ENCODE measurements around the gene AQP1. TPM values are rescaled to one million over a fixed set of nuclear protein-coding genes. Genes with fewer than 3 reads are reported as not detected.

AQP1 gene
- polyA plus RNA-seq (2012; ENCODE audit: missing spikeins) = not detected

DNA sequence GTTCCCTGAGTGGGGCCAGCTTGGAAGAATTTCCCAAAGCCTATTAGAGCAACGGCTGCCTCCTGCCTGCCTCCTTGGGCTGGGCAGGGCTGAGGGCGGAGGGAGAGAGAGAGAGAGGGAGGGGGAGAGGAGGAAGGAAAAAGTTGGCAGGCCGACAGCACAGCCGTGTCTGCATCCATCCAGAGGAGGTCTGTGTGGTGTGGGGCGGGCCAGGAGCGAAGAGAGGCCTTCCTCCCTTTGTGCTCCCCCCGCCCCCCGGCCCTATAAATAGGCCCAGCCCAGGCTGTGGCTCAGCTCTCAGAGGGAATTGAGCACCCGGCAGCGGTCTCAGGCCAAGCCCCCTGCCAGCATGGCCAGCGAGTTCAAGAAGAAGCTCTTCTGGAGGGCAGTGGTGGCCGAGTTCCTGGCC is at the start of gene AQP1:
Gene AQP1 (plus strand): TSS at position 293 of the 409 bp plus-strand sequence. CDS start 57 bp downstream, at position 350.
- DNase-seq (ENCODE audit: insufficient read length) (no peak), FAIRE-seq (no peak)
- TF ChIP-seq TAF1 (IDR thresholded peaks at IDR 0.05; ENCODE audit: borderline replicate concordance, low read depth, low read length) (no peak), POLR2A (IDR thresholded peaks at IDR 0.05; ENCODE audit: low read depth, low read length) (no peak), POLR2AphosphoS5 (IDR thresholded peaks at IDR 0.05; ENCODE audit: low read depth, low read length) (no peak)

DNA sequence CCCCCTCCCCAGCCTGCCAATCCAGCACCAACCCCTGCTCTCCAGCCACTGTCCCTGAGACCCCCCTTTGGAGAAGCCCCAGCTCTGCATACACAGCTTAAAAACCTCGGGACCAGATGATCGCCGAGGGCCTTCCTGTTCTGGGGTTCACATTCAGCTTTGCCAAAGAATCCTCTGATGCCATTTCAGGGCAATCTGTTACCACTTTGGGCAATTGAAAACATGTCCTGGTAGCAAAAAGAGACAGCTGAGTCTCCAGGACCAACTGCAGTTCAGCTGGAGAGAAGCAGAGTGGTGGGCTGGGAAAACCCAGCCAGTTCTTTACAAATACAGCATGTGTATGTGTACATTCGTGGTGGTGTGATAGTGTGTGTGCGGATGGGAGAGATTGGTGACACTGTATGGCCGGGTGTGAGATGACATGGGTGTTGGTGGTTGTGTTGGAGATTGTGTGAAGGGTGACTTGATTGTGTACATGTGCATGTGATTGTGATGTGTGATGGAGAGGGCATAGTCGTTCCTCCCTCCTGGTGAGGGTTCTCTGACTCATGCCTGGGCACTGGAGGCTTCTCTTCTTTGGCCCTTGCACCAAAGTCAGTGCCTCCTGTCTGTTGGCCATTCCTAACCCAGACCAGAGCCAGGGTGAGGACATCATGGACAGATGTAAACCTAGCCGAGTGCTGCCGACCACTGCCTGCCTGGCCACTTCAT is 48.5 kb upstream of the AQP1 start:
- TF ChIP-seq TAF1 (IDR thresholded peaks at IDR 0.05; ENCODE audit: borderline replicate concordance, low read depth, low read length) (no peak), POLR2AphosphoS5 (IDR thresholded peaks at IDR 0.05; ENCODE audit: low read depth, low read length) (no peak), POLR2A (IDR thresholded peaks at IDR 0.05; ENCODE audit: low read depth, low read length) (no peak)
- DNase-seq (ENCODE audit: insufficient read length) = no peak
- no peak for FAIRE-seq

- FAIRE-seq (no peak), DNase-seq (ENCODE audit: insufficient read length) (no peak)
- TF ChIP-seq POLR2AphosphoS5 (IDR thresholded peaks at IDR 0.05; ENCODE audit: low read depth, low read length) = no peak
- no peak for TF ChIP-seq POLR2A (IDR thresholded peaks at IDR 0.05; ENCODE audit: low read depth, low read length)
- no peak for TF ChIP-seq TAF1 (IDR thresholded peaks at IDR 0.05; ENCODE audit: borderline replicate concordance, low read depth, low read length)
Observed at GRCh38 chr7:30863706-30864035, 48.0 kb upstream of the AQP1 start.

GRCh38 chr7:30864101-30864500 is 47.6 kb upstream of the AQP1 start:
- TF ChIP-seq POLR2AphosphoS5 (IDR thresholded peaks at IDR 0.05; ENCODE audit: low read depth, low read length) (no peak), POLR2A (IDR thresholded peaks at IDR 0.05; ENCODE audit: low read depth, low read length) (no peak), TAF1 (IDR thresholded peaks at IDR 0.05; ENCODE audit: borderline replicate concordance, low read depth, low read length) (no peak)
- FAIRE-seq (no peak), DNase-seq (ENCODE audit: insufficient read length) (no peak)

DNA sequence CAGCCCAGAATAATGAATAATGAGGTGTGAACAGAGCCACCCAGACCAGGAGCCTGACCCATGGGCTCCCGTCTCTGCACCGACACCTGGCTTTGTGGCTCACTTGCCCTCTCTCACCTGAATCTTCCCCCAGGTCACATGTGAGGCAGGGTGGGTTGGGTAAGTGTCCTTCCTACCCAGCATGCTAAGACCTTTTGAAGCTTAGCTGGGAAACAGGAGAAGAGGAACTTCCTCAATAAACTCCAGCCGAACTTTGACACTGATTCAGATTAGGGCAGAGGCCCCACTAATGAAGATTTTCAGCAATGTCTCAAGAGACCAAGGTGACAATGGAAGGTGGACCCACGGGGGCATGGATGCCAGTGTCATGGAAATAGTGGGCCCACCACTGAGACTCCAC is 46.6 kb upstream of the AQP1 start:
- TF ChIP-seq POLR2A (IDR thresholded peaks at IDR 0.05; ENCODE audit: low read depth, low read length) (no peak), POLR2AphosphoS5 (IDR thresholded peaks at IDR 0.05; ENCODE audit: low read depth, low read length) (no peak), TAF1 (IDR thresholded peaks at IDR 0.05; ENCODE audit: borderline replicate concordance, low read depth, low read length) (no peak)
- DNase-seq (ENCODE audit: insufficient read length) (no peak), FAIRE-seq (no peak)

DNA sequence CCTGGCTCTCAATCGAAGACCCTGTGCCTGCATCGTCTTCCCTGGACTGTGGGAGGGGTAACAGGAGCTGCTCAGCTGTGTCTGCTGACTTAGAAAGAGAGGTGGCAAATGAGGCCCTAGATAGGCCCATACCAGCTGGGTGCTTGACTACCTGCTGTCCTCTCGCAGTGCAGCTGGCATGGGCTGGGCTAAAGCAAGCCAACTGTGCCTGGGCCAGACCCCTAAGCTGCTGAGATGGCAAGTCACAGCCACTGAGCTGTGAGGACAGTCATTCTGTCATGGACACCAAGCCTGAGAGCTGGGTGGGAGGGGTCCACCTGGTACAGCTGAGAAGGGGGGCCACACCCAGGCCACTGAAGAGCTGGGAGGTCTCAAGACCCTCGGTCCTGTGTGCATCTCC is 45.8 kb upstream of the AQP1 start:
- FAIRE-seq (no peak), DNase-seq (ENCODE audit: insufficient read length) (no peak)
- no peak for TF ChIP-seq TAF1 (IDR thresholded peaks at IDR 0.05; ENCODE audit: borderline replicate concordance, low read depth, low read length)
- TF ChIP-seq POLR2AphosphoS5 (IDR thresholded peaks at IDR 0.05; ENCODE audit: low read depth, low read length) = no peak
- no peak for TF ChIP-seq POLR2A (IDR thresholded peaks at IDR 0.05; ENCODE audit: low read depth, low read length)

DNA sequence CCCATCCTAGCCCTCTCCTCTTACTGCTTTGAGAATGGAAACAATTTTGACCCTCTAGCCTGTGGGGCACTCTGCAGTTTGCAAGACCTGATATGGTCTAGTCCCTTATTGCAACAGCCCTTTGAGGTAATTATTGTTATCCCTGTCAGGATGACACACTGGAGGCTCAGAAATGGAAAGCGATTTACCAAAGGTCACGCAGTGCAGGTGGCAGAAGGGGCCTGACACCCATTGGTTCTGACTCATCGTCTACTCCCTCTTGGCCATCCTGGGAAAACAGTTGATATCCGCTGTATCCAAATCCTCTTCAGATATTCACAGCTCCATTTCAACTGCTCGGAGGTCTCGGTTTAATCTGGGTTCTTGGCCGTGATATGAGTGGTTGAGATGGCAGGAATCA is 44.7 kb upstream of the AQP1 start:
- DNase-seq (ENCODE audit: insufficient read length) (no peak), FAIRE-seq (no peak)
- no peak for TF ChIP-seq POLR2A (IDR thresholded peaks at IDR 0.05; ENCODE audit: low read depth, low read length)
- no peak for TF ChIP-seq POLR2AphosphoS5 (IDR thresholded peaks at IDR 0.05; ENCODE audit: low read depth, low read length)
- TF ChIP-seq TAF1 (IDR thresholded peaks at IDR 0.05; ENCODE audit: borderline replicate concordance, low read depth, low read length) = no peak

DNA sequence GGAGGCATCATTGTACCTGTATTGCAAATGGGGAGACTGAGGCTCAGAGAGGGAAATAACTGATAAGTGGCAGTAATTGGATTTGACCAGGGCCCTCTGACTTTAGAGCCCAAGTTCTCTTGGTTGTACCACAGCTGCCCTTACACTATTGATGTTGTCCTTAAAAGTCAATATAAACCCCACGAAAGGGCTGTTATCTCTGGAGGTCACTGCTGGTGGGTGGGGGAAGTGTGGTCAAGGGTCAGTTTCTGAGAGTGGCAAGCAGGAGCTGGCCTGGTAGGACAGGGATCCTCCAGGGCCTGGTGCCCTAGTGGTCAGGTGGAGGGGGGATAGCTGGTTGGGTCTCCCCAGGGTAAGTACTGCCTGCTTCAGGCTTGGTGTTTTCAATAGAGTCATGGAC is 44.2 kb upstream of the AQP1 start:
- DNase-seq (ENCODE audit: insufficient read length) = no peak
- TF ChIP-seq TAF1 (IDR thresholded peaks at IDR 0.05; ENCODE audit: borderline replicate concordance, low read depth, low read length) (no peak), POLR2A (IDR thresholded peaks at IDR 0.05; ENCODE audit: low read depth, low read length) (no peak), POLR2AphosphoS5 (IDR thresholded peaks at IDR 0.05; ENCODE audit: low read depth, low read length) (no peak)
- no peak for FAIRE-seq

DNA sequence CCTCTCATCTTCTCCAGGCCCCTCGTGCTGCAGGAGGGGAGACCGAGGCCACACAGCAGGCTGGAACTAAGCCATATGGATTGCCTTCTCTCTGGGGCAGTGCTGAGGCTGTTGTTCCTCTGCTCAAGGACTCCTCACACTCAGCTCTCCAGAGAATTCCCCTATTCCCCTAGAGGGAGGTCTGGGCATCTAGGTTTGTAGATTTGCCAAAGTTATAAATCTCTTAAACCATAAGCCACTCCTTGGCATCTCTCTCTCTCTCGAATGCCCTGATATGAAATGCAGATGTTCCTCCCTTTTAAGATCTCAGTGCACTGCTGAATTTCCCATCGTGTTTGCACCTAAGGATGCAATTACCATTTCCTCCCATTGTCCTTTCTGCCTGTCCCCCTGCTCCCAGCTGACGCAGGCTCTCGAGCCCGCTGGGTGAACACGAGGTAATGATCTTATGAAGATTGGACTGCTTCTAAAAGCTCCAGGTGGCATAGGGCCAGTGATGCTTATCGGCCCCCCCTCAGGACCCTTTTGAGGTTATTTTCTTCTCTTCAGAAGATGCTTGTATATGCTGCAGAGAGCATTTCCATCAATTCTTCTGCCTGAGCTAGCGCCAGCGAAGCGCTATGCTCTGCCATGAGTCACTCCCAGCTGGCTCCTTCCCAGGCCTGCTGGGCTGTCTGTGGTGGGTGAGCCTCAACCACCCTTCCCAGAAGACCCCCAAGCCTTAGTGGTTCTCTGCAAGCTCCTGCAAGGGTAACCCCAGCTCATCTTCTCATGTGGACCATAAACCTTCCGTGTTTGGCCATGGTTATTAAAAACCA is 41.6 kb upstream of the AQP1 start:
- TF ChIP-seq POLR2A (IDR thresholded peaks at IDR 0.05; ENCODE audit: low read depth, low read length) (no peak), TAF1 (IDR thresholded peaks at IDR 0.05; ENCODE audit: borderline replicate concordance, low read depth, low read length) (no peak), POLR2AphosphoS5 (IDR thresholded peaks at IDR 0.05; ENCODE audit: low read depth, low read length) (no peak)
- no peak for FAIRE-seq

DNA sequence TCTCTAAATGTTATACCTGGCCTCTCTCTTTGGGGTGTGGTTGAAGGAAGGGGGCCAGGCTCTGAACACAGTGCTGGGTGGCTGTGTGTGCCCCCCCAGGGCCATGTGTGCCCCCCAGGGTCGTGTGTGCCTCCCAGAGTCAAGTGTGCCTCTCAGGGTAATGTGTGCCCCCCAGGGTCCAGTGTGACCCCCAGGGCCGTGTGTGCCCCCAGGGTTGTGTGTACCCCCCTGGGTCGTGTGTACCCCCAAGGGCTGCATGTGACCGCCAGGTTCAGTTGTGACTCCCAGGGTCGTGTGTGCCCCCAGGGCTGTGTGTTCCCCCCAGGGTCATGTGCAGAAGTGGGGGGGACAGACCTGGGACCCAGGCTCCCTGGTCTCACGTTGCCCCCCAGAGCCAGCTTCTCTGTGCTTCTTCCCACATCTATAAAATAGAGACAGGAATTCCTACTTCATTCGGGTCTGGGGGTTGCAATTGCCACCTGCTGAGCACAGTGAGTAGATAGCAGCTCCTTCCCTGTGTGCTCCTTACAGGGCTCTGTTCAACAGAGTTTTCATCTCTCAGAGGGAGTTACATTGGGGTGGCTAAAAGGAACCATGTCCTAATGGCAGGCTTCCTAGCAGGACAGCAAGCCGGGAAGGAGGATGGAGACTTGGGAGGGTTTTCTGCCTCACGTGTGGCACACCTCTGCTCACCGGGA is 40.7 kb upstream of the AQP1 start:
- FAIRE-seq (no peak), DNase-seq (ENCODE audit: insufficient read length) (no peak)
- TF ChIP-seq TAF1 (IDR thresholded peaks at IDR 0.05; ENCODE audit: borderline replicate concordance, low read depth, low read length) (no peak), POLR2A (IDR thresholded peaks at IDR 0.05; ENCODE audit: low read depth, low read length) (no peak), POLR2AphosphoS5 (IDR thresholded peaks at IDR 0.05; ENCODE audit: low read depth, low read length) (no peak)

More for the DNA sequence above, 41.6 kb upstream of the AQP1 start:
- DNase-seq (ENCODE audit: insufficient read length) = no peak

GRCh38 chr7:30871655-30872054 is 40.0 kb upstream of the AQP1 start:
- TF ChIP-seq POLR2AphosphoS5 (IDR thresholded peaks at IDR 0.05; ENCODE audit: low read depth, low read length) = no peak
- TF ChIP-seq TAF1 (IDR thresholded peaks at IDR 0.05; ENCODE audit: borderline replicate concordance, low read depth, low read length) = no peak
- no peak for TF ChIP-seq POLR2A (IDR thresholded peaks at IDR 0.05; ENCODE audit: low read depth, low read length)
- FAIRE-seq = no peak
- DNase-seq (ENCODE audit: insufficient read length) = no peak

All from GM12892 (cell line).